Smooth muscle cell (in vitro differentiated cells): ENCODE results near the gene FAM53A. TPM values are rescaled to one million over a fixed set of nuclear protein-coding genes. Genes with fewer than 3 reads are reported as not detected.

ENCODE experiments used
- DNase-seq: peaks from one replicate; lab custom pipeline; 2025; ENCODE audit not compliant: unreplicated experiment; lab: John Stamatoyannopoulos, UW
- H2AFZ ChIP-seq: fragments of 200-600 bp; sonication (generic); 2 replicates; pipeline ENCODE4 v1.6.0; 2016; ENCODE audit warnings: antibody characterized with exemption, low read depth, mild to moderate bottlenecking
- H3F3A ChIP-seq: fragments of 200-600 bp; sonication (generic); 2 replicates; pipeline ENCODE4 v1.6.0; 2017; ENCODE audit warnings: antibody characterized with exemption, low read depth
- H3K27ac ChIP-seq: fragments of 200-600 bp; sonication (generic); 2 replicates; pipeline ENCODE4 v1.5.1; 2016; ENCODE audit warnings: low read depth, mild to moderate bottlenecking
- H3K27me3 ChIP-seq: fragments of 200-600 bp; sonication (generic); 2 replicates; pipeline ENCODE4 v1.6.1; 2016; ENCODE audit warnings: low read depth, mild to moderate bottlenecking
- H3K36me3 ChIP-seq: fragments of 200-600 bp; sonication (generic); 2 replicates; pipeline ENCODE4 v1.5.1; 2016; ENCODE audit warnings: low read depth
- H3K4me1 ChIP-seq: fragments of 200-600 bp; sonication (generic); 2 replicates; pipeline ENCODE4 v1.5.1; 2016; ENCODE audit warnings: low read depth
- H3K4me2 ChIP-seq: fragments of 200-600 bp; sonication (generic); 2 replicates; pipeline ENCODE4 v1.6.0; 2016; ENCODE audit warnings: mild to moderate bottlenecking
- H3K4me3 ChIP-seq: fragments of 200-600 bp; sonication (generic); 2 replicates; pipeline ENCODE4 v1.5.1; 2016; ENCODE audit warnings: mild to moderate bottlenecking
- H3K79me2 ChIP-seq: fragments of 200-600 bp; sonication (generic); 2 replicates; pipeline ENCODE4 v1.6.0; 2016; ENCODE audit warnings: low read depth, mild to moderate bottlenecking
- H3K9ac ChIP-seq: fragments of 200-600 bp; sonication (generic); 2 replicates; pipeline ENCODE4 v1.6.0; 2016; ENCODE audit warnings: low read depth
- H3K9me3 ChIP-seq: fragments of 200-600 bp; sonication (generic); replicated peaks from 2 replicates; pipeline ENCODE4 v1.5.1; 2016; ENCODE audit warnings: low read depth
- H4K20me1 ChIP-seq: fragments of 200-600 bp; sonication (generic); 2 replicates; pipeline ENCODE4 v1.6.0; 2016; ENCODE audit warnings: low read depth
- WGBS: methylation state at CpG from one replicate; pipeline ENCODE4 v1.1.7; 2016; ENCODE audit warnings: low lambda C conversion rate; 5-methylcytosine and 5-hydroxymethylcytosine counted together
- polyA plus RNA-seq: library from polyadenylated mRNA; unstranded; fragments of >200 nt; fragmentation: Nextera tagmentation; extraction: Ambion mirVana; gene quantifications from 2 replicates; pipeline ENCODE4 v1.2.1, GENCODE V29; 2016
- total RNA-seq: library from RNA; depleted of rRNA; stranded (reverse); fragments of >200 nt; gene quantifications from 2 replicates; pipeline ENCODE4 v1.2.3, GENCODE V29; 2014
- TF ChIP-seq, protein P1 (sequence below): fragments of 200-600 bp; sonication (generic); IDR thresholded peaks from 2 replicates; pipeline ENCODE4 v1.5.1; 2017; ENCODE audit warnings: borderline replicate concordance, mild to moderate bottlenecking, antibody characterized with exemption; ENCODE audit not compliant: insufficient read depth, poor library complexity, severe bottlenecking

FAM53A gene
- total and polyA plus RNA-seq, 2 experiments from 2014 or later = 0.70 TPM; not detected in 1

DNA sequence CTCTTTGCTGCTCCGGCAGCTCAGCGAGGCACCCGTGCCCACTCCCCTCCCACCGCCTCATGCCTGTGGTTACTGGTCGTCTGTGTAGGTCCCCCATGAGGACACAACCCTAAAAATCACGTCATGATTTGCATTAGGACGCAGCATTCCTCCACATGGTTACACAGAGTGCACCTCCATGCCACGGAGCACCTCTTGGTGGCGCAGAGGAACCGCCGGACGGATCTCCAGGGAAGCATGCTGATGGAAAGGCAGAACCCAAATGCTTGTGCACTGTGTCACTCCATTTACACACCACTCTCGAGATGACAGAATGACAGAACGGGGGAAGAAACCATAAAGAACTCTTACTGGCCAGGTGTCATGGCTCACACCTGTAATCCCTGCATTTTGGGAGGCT lies 22.4 kb downstream of the FAM53A start:
- no peak overlapping the region for H3K4me3 ChIP-seq
- H3K4me2 ChIP-seq = no peak overlapping the region
- H3K27me3 ChIP-seq = no peaks in the 10 kb centered on the region
- H4K20me1 ChIP-seq = no peaks in the 10 kb centered on the region
- H2AFZ ChIP-seq = no peak overlapping the region
- TF ChIP-seq, protein P1, sequence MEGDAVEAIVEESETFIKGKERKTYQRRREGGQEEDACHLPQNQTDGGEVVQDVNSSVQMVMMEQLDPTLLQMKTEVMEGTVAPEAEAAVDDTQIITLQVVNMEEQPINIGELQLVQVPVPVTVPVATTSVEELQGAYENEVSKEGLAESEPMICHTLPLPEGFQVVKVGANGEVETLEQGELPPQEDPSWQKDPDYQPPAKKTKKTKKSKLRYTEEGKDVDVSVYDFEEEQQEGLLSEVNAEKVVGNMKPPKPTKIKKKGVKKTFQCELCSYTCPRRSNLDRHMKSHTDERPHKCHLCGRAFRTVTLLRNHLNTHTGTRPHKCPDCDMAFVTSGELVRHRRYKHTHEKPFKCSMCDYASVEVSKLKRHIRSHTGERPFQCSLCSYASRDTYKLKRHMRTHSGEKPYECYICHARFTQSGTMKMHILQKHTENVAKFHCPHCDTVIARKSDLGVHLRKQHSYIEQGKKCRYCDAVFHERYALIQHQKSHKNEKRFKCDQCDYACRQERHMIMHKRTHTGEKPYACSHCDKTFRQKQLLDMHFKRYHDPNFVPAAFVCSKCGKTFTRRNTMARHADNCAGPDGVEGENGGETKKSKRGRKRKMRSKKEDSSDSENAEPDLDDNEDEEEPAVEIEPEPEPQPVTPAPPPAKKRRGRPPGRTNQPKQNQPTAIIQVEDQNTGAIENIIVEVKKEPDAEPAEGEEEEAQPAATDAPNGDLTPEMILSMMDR = no peak
- WGBS = 85% methylated on average over 14 of the region's 14 CpGs
- no peak for DNase-seq
- no peaks in the 10 kb centered on the region for H3K9me3 ChIP-seq
- H3K79me2 ChIP-seq = no peaks in the 10 kb centered on the region
- H3K36me3 ChIP-seq = no peaks in the 10 kb centered on the region
- H3K27ac ChIP-seq = no peak overlapping the region
- no peaks in the 10 kb centered on the region for H3K4me1 ChIP-seq
- no peaks in the 10 kb centered on the region for H3F3A ChIP-seq
- no peak overlapping the region for H3K9ac ChIP-seq

DNA sequence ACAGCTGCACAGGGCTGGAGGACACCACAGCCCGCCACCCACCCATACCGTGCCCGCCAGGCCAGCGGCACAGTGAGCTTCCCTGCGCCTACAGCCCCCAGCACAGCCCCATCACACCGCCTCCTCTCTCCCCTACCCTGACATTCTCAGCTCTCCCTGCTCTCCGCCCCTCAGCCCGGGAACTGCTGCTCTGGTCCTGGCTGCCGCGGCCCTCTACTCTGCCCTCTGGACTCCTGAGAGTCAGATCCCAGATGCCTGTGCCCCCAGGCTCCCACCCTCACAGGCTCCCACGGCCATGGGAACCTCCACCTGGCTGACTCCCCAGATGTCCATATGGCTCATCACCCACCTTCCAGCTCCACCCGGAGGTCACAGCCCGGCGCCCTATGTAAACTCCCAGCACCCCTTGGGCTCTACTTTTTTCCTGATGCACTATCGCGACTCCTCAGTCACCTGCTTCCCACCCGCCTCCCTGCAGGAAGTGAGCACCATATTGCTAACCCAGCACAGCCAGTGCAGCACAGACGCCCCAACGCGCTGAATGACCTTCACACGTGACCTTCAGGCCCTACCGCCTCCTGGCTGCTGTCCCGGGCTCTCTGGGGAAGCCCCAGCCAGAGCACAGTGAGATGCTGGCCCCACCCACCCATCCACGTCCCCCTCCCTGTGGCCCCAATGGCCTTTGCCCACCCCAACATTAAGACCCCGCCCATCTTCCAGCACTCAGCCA lies 23.0 kb downstream of the FAM53A start:
- Histone ChIP-seq H3K27me3 (no peaks in the 10 kb centered on the region), H4K20me1 (no peaks in the 10 kb centered on the region), H3K9me3 (no peaks in the 10 kb centered on the region), H3F3A (no peaks in the 10 kb centered on the region), H2AFZ (no peak overlapping the region), H3K36me3 (no peaks in the 10 kb centered on the region), H3K79me2 (no peaks in the 10 kb centered on the region), H3K4me3 (no peak overlapping the region), H3K27ac (no peak overlapping the region), H3K4me2 (no peak overlapping the region), H3K4me1 (no peaks in the 10 kb centered on the region), H3K9ac (no peak overlapping the region)
- 95% methylated on average over 23 of the region's 25 CpGs for WGBS
- DNase-seq = no peak
- TF ChIP-seq, protein P1 = no peak

DNA sequence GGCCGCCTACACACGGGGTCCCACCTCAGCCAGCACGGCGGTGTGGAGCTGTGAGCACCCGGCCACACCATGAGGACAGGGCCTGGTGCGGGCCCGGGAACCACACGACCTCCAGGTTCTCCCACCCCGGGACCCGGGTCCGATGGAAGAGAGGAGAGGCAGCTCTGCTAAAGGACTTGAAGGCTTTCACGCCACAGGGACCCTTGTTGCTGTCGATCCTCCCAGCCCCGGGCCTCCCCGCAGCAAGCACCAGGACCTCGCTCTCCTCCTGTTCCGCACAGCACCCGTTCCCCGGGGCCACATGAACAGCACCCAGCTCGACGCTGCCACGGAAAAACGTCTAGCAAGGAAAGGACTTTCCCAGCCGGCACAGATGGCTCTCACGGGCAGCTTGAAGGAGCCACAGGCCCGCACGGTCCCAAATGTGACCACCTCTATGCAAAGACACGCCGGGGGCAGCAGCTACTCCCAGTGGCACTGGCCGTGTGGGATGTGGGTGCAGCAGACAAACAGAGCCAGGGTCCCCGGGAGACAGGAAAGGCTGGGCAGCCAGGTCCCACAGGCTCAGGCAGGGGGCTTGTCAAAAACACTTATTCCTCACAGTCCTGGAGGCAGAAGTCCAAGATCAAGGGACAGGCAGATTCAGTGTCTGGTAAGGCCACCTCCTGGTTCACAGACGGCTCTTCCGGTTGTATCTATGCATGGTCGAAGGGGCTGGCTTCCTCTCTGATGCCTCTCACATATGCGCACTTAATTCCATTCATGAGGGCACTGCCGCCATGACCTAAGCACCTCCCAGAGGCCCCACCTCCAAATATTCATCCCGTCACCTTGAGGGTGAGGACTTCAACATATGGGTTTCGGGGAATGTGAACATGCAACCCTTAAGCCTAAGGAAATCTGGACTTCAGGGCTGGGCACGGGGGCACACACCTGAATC lies 24.7 kb downstream of the FAM53A start:
- H3K4me1 ChIP-seq = no peaks in the 10 kb centered on the region
- TF ChIP-seq, protein P1 = no peak
- H3F3A ChIP-seq = no peaks in the 10 kb centered on the region
- no peak overlapping the region for H3K4me2 ChIP-seq
- no peaks in the 10 kb centered on the region for H3K27me3 ChIP-seq
- H3K4me3 ChIP-seq = no peak overlapping the region
- H3K79me2 ChIP-seq = no peaks in the 10 kb centered on the region
- no peak for DNase-seq
- H3K27ac ChIP-seq = no peak overlapping the region
- no peaks in the 10 kb centered on the region for H3K9me3 ChIP-seq
- H3K9ac ChIP-seq = no peak overlapping the region
- WGBS = 92% methylated on average over 39 of the region's 39 CpGs
- H4K20me1 ChIP-seq = no peaks in the 10 kb centered on the region
- H3K36me3 ChIP-seq = no peaks in the 10 kb centered on the region
- no peak overlapping the region for H2AFZ ChIP-seq
